Suprapubic skin (tissue), 4 donors: ENCODE measurements around the gene PSMA6.

Experiments
- EP300 ChIP-seq: sonication (generic); formaldehyde crosslinking; IDR thresholded peaks from one replicate; pipeline ENCODE4 v1.6.1; 2017; ENCODE audit warnings: antibody characterized with exemption
- POLR2AphosphoS5 ChIP-seq, 3 donors: sonication (generic); formaldehyde crosslinking; IDR thresholded peaks; one replicate each; pipeline ENCODE4 v1.6.1; 2017; ENCODE audit warnings: antibody characterized with exemption in 3 of 3

DNA sequence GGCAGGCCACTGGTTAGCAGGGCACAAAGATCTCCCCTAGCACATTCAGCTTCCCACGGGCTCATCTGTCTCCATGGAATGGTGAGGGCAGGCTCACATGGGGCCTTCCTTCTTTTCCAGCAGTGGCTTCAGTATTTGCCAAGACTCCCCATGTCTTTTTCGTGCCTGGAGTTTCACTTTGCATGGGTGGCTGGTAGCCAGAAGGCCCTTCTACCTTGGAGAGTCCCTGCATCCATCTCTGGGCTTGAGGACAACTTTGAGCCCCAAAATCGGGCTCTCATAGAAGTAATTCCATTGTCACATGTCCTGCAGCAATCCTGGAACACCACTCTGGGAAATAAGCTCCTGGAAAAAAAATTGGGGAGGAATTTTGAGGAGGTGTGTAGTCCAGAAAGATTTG, 70.3 kb downstream of the PSMA6 start:
- TF ChIP-seq POLR2AphosphoS5 (IDR thresholded peaks at IDR 0.05) (no peak), EP300 (no peak)
